ENCODE measurements around the gene FLAD1.

The FLAD1 gene

GRCh38 chr1:154955718-154956543 lies 27.2 kb upstream of the FLAD1 start, which contains the start of gene PBXIP1 (continued):
- TF ChIP-seq PATZ1 (tag by site-specific recombination; IDR thresholded peaks at IDR 0.05) (peak; percentile 48; the same call in 1 of the 2 replicates), ZNF350 (tag by site-specific recombination; IDR thresholded peaks at IDR 0.05) (no peak), ZFHX2 (tag by site-specific recombination; conservative IDR thresholded peaks at IDR 0.05) (no peak), ZNF174 (tag by site-specific recombination; IDR thresholded peaks at IDR 0.05) (no peak), ZBTB44 (tag by site-specific recombination; IDR thresholded peaks at IDR 0.05) (no peak), ZNF514 (tag by site-specific recombination; IDR thresholded peaks at IDR 0.05) (no peak), ZNF239 (tag by site-specific recombination; IDR thresholded peaks at IDR 0.05) (no peak), HIC1 (tag by site-specific recombination; IDR thresholded peaks at IDR 0.05) (no peak), ZBTB6 (tag by site-specific recombination; IDR thresholded peaks at IDR 0.05) (no peak), ZNF830 (tag by site-specific recombination; IDR thresholded peaks at IDR 0.05; ENCODE audit: low read depth) (no peak), ZNF664 (tag by site-specific recombination; IDR thresholded peaks at IDR 0.05) (peak; percentile 98), ZNF561 (tag by site-specific recombination; IDR thresholded peaks at IDR 0.05; ENCODE audit: borderline replicate concordance) (no peak; the same call in 1 of the 2 replicates), ZNF544 (tag by site-specific recombination; IDR thresholded peaks at IDR 0.05) (no peak), ZNF169 (tag by site-specific recombination; IDR thresholded peaks at IDR 0.05) (no peak), ZNF776 (tag by site-specific recombination; IDR thresholded peaks at IDR 0.05; ENCODE audit: borderline replicate concordance) (no peak), ZNF132 (tag by site-specific recombination; IDR thresholded peaks at IDR 0.05; ENCODE audit: borderline replicate concordance) (no peak), ZNF391 (tag by site-specific recombination; IDR thresholded peaks at IDR 0.05; ENCODE audit: borderline replicate concordance, low read depth) (no peak; the same call in 1 of the 2 replicates), ZNF792 (tag by site-specific recombination; IDR thresholded peaks at IDR 0.05) (no peak), ZNF692 (tag by site-specific recombination; IDR thresholded peaks at IDR 0.05) (no peak; the same call in none of the 2 replicates), ZNF585B (tag by site-specific recombination; IDR thresholded peaks at IDR 0.05) (no peak), ZBTB8A (tag by site-specific recombination; IDR thresholded peaks at IDR 0.05) (peak; percentile 13; the same call in 1 of the 2 replicates), ZSCAN4 (tag by site-specific recombination; IDR thresholded peaks at IDR 0.05) (no peak), HOXC10 (CRISPR knock-in tag; IDR thresholded peaks at IDR 0.05) (no peak), SP7 (tag by site-specific recombination; IDR thresholded peaks at IDR 0.05) (0 out of 2 replicates have a peak, but pooled peaks have one; percentile 1), ZNF148 (tag by site-specific recombination; IDR thresholded peaks at IDR 0.05; ENCODE audit: borderline replicate concordance) (no peak), SCRT2 (tag by site-specific recombination; IDR thresholded peaks at IDR 0.05) (peak; percentile 100), KLF7 (tag by site-specific recombination; IDR thresholded peaks at IDR 0.05; ENCODE audit: borderline replicate concordance) (no peak)

Measured in HEK293 (cell line).